HFFc6 (cell line): Measurements from ENCODE around the gene ATP6AP1. TPM values are rescaled to one million over a fixed set of nuclear protein-coding genes. Genes with fewer than 3 reads are reported as not detected.

Experiments
- DNase-seq: peaks from one replicate; pipeline ENCODE4 v3.0.0-alpha.2; 2018
- H3K27ac Mint-ChIP-seq: 2 replicates; pipeline ENCODE4 v1.8.0; 2020; ENCODE audit warnings: mild to moderate bottlenecking, mixed read lengths
- H3K27me3 Mint-ChIP-seq: 2 replicates; pipeline ENCODE4 v1.8.0; 2021; ENCODE audit warnings: mild to moderate bottlenecking, moderate library complexity, mixed read lengths; ENCODE audit not compliant: insufficient read depth
- H3K36me3 Mint-ChIP-seq: 2 replicates; pipeline ENCODE4 v1.8.0; 2021; ENCODE audit warnings: low read depth, mixed read lengths
- H3K4me1 Mint-ChIP-seq: 2 replicates; pipeline ENCODE4 v1.8.0; 2020; ENCODE audit warnings: low read depth, mixed read lengths
- H3K4me3 Mint-ChIP-seq: 2 replicates; pipeline ENCODE4 v1.8.0; 2020; ENCODE audit warnings: mild to moderate bottlenecking, moderate library complexity, mixed read lengths
- H3K9me3 Mint-ChIP-seq: 2 replicates; pipeline ENCODE4 v1.8.0; 2020; ENCODE audit warnings: mild to moderate bottlenecking, mixed read lengths
- total RNA-seq, 6 experiments: library from RNA; stranded (reverse); fragmentation: NEBNext Ultra II Directional; extraction: Animal tissue kit (Norgen Biotek cat#: 25700); gene quantifications; 2 replicates in 1 of 6; 3 replicates in 5 of 6; pipeline ENCODE4 v1.2.3, GENCODE V29; 2021
- TF ChIP-seq, protein P1 (sequence below): fragments of 200-600 bp; sonication (generic); IDR thresholded peaks from 2 replicates; pipeline ENCODE4 v1.5.0; 2021; ENCODE audit warnings: antibody characterized with exemption, mild to moderate bottlenecking

ATP6AP1 gene
- total RNA-seq, 6 experiments from 2014 or later: 107 to 154 (median 123) TPM

- peak overlapping the region; percentile 75 for H3K4me3 Mint-ChIP-seq
- peaks cover 11% of the 10 kb centered on the region; the same call in 1 of the 2 replicates for H3K4me1 Mint-ChIP-seq
- TF ChIP-seq, protein P1, sequence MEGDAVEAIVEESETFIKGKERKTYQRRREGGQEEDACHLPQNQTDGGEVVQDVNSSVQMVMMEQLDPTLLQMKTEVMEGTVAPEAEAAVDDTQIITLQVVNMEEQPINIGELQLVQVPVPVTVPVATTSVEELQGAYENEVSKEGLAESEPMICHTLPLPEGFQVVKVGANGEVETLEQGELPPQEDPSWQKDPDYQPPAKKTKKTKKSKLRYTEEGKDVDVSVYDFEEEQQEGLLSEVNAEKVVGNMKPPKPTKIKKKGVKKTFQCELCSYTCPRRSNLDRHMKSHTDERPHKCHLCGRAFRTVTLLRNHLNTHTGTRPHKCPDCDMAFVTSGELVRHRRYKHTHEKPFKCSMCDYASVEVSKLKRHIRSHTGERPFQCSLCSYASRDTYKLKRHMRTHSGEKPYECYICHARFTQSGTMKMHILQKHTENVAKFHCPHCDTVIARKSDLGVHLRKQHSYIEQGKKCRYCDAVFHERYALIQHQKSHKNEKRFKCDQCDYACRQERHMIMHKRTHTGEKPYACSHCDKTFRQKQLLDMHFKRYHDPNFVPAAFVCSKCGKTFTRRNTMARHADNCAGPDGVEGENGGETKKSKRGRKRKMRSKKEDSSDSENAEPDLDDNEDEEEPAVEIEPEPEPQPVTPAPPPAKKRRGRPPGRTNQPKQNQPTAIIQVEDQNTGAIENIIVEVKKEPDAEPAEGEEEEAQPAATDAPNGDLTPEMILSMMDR: no peak
- DNase-seq: no peak
- no peaks in the 10 kb centered on the region for H3K36me3 Mint-ChIP-seq
- H3K27me3 Mint-ChIP-seq: no peaks in the 10 kb centered on the region
- 0 out of 2 replicates have a peak overlapping the region, but pooled peaks have one; percentile 9 for H3K27ac Mint-ChIP-seq
- no peaks in the 10 kb centered on the region for H3K9me3 Mint-ChIP-seq
Observed at GRCh38 chrX:154444755-154445246, 16.3 kb downstream of the ATP6AP1 start.

- Mint-ChIP-seq H3K36me3 (no peaks in the 10 kb centered on the region), H3K4me1 (peaks cover 11% of the 10 kb centered on the region; the same call in 1 of the 2 replicates), H3K9me3 (no peaks in the 10 kb centered on the region), H3K27me3 (no peaks in the 10 kb centered on the region), H3K4me3 (no peak overlapping the region; the same call in 1 of the 2 replicates), H3K27ac (peak overlapping the region; percentile 16; the same call in 1 of the 2 replicates)
- DNase-seq: no peak
- TF ChIP-seq, protein P1: no peak
Observed at GRCh38 chrX:154445776-154446175, 17.3 kb downstream of the ATP6AP1 start.

DNA sequence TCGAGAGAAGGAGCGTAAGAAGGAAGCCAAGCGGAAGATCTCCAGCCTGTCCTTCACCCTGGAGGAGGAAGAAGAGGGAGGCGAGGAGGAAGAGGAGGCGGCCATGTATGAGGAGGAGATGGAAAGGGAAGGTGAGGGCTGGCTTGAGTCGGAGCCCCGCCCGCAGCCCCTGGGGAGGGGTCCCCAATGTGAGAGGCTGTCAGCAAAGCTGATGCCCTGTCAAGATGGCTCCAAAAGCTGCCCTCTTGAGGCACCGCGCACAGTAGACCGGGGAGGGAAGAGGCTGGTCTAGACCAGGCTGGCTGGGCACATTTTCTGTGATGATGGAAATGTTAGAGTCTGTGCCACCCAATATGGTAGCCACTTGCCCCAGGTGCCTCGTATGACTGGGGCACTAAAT, 18.0 kb downstream of the ATP6AP1 start:
- no peak for DNase-seq
- Mint-ChIP-seq H3K9me3 (no peaks in the 10 kb centered on the region), H3K27ac (no peak overlapping the region), H3K27me3 (no peaks in the 10 kb centered on the region), H3K4me1 (peaks cover 11% of the 10 kb centered on the region; the same call in 1 of the 2 replicates), H3K36me3 (no peaks in the 10 kb centered on the region), H3K4me3 (no peak overlapping the region)
- TF ChIP-seq, protein P1: no peak

DNA sequence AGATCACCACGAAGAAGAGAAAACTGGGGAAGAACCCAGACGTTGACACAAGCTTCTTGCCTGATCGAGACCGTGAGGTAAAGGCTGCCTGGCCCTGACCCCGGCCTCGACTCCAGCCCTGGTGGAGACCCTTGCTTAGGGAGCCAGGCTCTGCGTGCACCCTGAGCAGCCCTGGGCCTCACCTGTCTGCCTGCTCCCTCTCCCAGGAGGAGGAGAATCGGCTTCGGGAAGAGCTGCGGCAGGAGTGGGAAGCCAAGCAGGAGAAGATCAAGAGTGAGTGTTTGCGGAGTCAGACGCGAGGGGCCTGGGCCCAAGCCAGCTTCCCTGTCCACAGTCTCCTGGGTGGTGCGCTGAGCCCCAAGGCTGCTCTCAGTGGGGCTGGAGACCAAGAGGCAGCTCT, 20.0 kb downstream of the ATP6AP1 start:
- no peak for DNase-seq
- Mint-ChIP-seq H3K36me3 (no peaks in the 10 kb centered on the region), H3K4me1 (peaks cover 8% of the 10 kb centered on the region; the same call in 1 of the 2 replicates), H3K4me3 (no peak overlapping the region), H3K9me3 (no peaks in the 10 kb centered on the region), H3K27ac (no peak overlapping the region), H3K27me3 (no peaks in the 10 kb centered on the region)
- TF ChIP-seq, protein P1: no peak

DNA sequence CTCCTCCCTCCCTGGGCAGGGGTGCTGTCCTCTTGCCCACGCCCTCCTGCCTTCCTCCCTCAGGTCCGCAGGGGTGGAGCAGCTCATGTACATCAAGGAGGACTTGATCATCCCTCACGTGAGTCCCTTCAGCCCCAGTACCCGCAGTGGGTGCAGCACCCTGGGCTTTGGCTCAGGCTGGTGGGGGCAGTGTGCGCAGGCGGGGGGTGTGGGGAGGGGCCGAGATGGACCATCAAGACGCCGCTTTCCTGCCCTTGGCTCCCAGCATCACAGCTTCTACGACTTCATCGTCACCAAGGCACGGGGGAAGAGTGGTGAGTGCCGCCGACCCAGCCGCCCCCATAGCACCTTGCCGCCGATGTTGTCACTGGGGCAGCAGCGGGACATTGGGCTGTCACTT, 21.1 kb downstream of the ATP6AP1 start:
- no peak for DNase-seq
- Mint-ChIP-seq H3K4me3 (no peak overlapping the region), H3K4me1 (peaks cover 6% of the 10 kb centered on the region; the same call in 1 of the 2 replicates), H3K27ac (no peak overlapping the region), H3K9me3 (no peaks in the 10 kb centered on the region), H3K27me3 (peaks cover under 1% of the 10 kb centered on the region; the same call in 1 of the 2 replicates), H3K36me3 (peaks cover 5% of the 10 kb centered on the region; the same call in 1 of the 2 replicates)
- TF ChIP-seq, protein P1: no peak
